Fibroblast of lung (primary cell): ENCODE results near the gene SCAPER.

Experiments used
- CTCF ChIP-seq, 2 donors: IDR thresholded peaks in 1 of 2; conservative IDR thresholded peaks in 1 of 2; 1 replicate in 1 of 2; 2 replicates in 1 of 2; pipeline ENCODE4 v1.5.1; 2011 to 2012; ENCODE audit warnings: low read length in 2 of 2, control low read depth in 1 of 2, inconsistent platforms in 1 of 2, low read depth in 1 of 2, mild to moderate bottlenecking in 1 of 2
- EZH2 ChIP-seq: IDR thresholded peaks from 2 replicates; pipeline ENCODE4 v1.5.1; 2012; ENCODE audit warnings: low read length, control low read depth, mild to moderate bottlenecking; ENCODE audit errors: missing control alignments

DNA sequence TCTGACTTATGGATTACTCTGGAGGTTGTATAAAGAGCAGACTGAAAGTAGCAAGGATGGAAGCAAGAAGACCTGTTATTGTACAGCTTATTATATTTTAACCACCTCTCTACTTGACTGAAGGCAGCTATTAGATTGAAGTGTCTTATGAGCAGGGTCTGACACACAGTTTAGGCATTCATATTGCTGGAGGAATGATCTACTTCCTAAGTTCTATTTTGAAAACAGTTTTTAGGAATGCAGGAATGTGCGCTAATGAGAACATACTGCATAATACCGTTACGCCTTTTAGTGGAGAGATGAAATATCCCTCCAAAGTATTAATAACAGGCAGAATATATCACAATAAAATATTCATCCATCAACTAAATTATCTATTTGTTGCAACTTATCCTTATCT, 375.2 kb downstream of the SCAPER start:
- TF ChIP-seq CTCF (conservative IDR thresholded peaks at IDR 0.05 in 1 of 2, IDR thresholded peaks at IDR 0.05 in 1 of 2; ENCODE audit: low read depth in 1 of 2, low read length in 2 of 2) (no peak), EZH2 (no peak)
